ENCODE results near the gene CEP89.
"Not testable (repeated sequence)": the region's sequence is repeated elsewhere in the genome, so short reads cannot be mapped to it uniquely, and the experiment has no call there.

The CEP89 gene

GRCh38 chr19:32890841-32891240 is 80.9 kb downstream of the CEP89 start:
- no peak for DNase-seq

GRCh38 chr19:32890326-32890725 is 81.4 kb downstream of the CEP89 start:
- no peak for DNase-seq

- no peak for DNase-seq
These were observed 82.4 kb downstream of the CEP89 start for GRCh38 chr19:32889137-32889934.

GRCh38 chr19:32887572-32888215 is 84.1 kb downstream of the CEP89 start:
- DNase-seq: no peak

GRCh38 chr19:32886241-32886640 is 85.5 kb downstream of the CEP89 start:
- DNase-seq: no peak

- not testable (repeated sequence) for DNase-seq
These were observed 86.5 kb downstream of the CEP89 start for GRCh38 chr19:32885255-32885654.

- DNase-seq: no peak
These were observed 90.0 kb downstream of the CEP89 start for GRCh38 chr19:32881766-32882165.

GRCh38 chr19:32880622-32881021 is 91.1 kb downstream of the CEP89 start:
- DNase-seq: no peak

- DNase-seq: no peak
These were observed 92.0 kb downstream of the CEP89 start for GRCh38 chr19:32879741-32880140.

GRCh38 chr19:32878988-32879387 is 92.8 kb downstream of the CEP89 start:
- DNase-seq: no peak

- no peak for DNase-seq
These were observed 93.6 kb downstream of the CEP89 start for GRCh38 chr19:32877977-32878745.

GRCh38 chr19:32877323-32877912 is 94.3 kb downstream of the CEP89 start:
- no peak for DNase-seq

- no peak for DNase-seq
These were observed 94.9 kb downstream of the CEP89 start for GRCh38 chr19:32876919-32877285.

GRCh38 chr19:32876236-32876918 is 95.4 kb downstream of the CEP89 start:
- DNase-seq: no peak

- DNase-seq: peak; percentile 56
These were observed 96.3 kb downstream of the CEP89 start for GRCh38 chr19:32875428-32875827.

- no peak for DNase-seq
These were observed 97.2 kb downstream of the CEP89 start for GRCh38 chr19:32874605-32875004.

GRCh38 chr19:32873247-32873959 is 98.4 kb downstream of the CEP89 start:
- DNase-seq: no peak

GRCh38 chr19:32872391-32872790 is 99.4 kb downstream of the CEP89 start:
- no peak for DNase-seq

GRCh38 chr19:32870981-32871451 is 100.7 kb downstream of the CEP89 start:
- no peak for DNase-seq

- DNase-seq: no peak
These were observed 101.7 kb downstream of the CEP89 start for GRCh38 chr19:32869966-32870573.

GRCh38 chr19:32869369-32869965 is 102.3 kb downstream of the CEP89 start, which contains the start of gene SLC7A9:
Gene SLC7A9, minus strand, starts transcription at chr19:32869767. Its CDS starts 1,233 bp downstream, at chr19:32868534.
- no peak for DNase-seq
